OCI-LY1 (cell line): ENCODE results near the gene DNAH1.

Experiments used
- H2AFZ ChIP-seq: fragments of 200-600 bp; sonication (generic), shearing (Covaris generic); 2 replicates; pipeline ENCODE4 v1.6.0; 2014; ENCODE audit warnings: antibody characterized with exemption, mild to moderate bottlenecking, low read length
- H3F3A ChIP-seq: fragments of 200-600 bp; sonication (generic), shearing (Covaris generic); 2 replicates; pipeline ENCODE4 v1.6.0; 2014; ENCODE audit warnings: mild to moderate bottlenecking, antibody characterized with exemption, low read length, moderate library complexity; ENCODE audit not compliant: insufficient read depth
- H3K27ac ChIP-seq: fragments of 200-600 bp; sonication (generic); 2 replicates; pipeline ENCODE4 v1.5.1; 2014; ENCODE audit warnings: low read length, mixed run types, mild to moderate bottlenecking, low read depth; ENCODE audit not compliant: poor library complexity, severe bottlenecking
- H3K27me3 ChIP-seq: fragments of 200-600 bp; sonication (generic); 2 replicates; pipeline ENCODE4 v1.6.0; 2014; ENCODE audit warnings: antibody characterized with exemption, mild to moderate bottlenecking, low read length, moderate library complexity; ENCODE audit not compliant: insufficient read depth
- H3K36me3 ChIP-seq: fragments of 200-600 bp; sonication (generic); 2 replicates; pipeline ENCODE4 v1.6.1; 2014; ENCODE audit warnings: mild to moderate bottlenecking, antibody characterized with exemption, low read length, moderate library complexity, mixed read lengths; ENCODE audit not compliant: insufficient read depth
- H3K4me1 ChIP-seq: fragments of 200-600 bp; sonication (generic); 2 replicates; pipeline ENCODE4 v1.5.1; 2014; ENCODE audit warnings: mild to moderate bottlenecking, low read length, moderate library complexity; ENCODE audit not compliant: insufficient read depth, severe bottlenecking
- H3K4me2 ChIP-seq: fragments of 200-600 bp; sonication (generic), shearing (Covaris generic); 2 replicates; pipeline ENCODE4 v1.6.1; 2014; ENCODE audit warnings: low read length
- H3K4me3 ChIP-seq: fragments of 200-600 bp; sonication (generic); 2 replicates; pipeline ENCODE4 v1.5.1; 2014; ENCODE audit warnings: low read length, low read depth, mild to moderate bottlenecking, mixed read lengths; ENCODE audit not compliant: poor library complexity, severe bottlenecking
- H3K79me2 ChIP-seq: fragments of 200-600 bp; shearing (Covaris generic); 2 replicates; pipeline ENCODE4 v1.6.1; 2016; ENCODE audit warnings: mixed run types, low read length, mixed read lengths; ENCODE audit not compliant: insufficient read depth
- H3K9ac ChIP-seq: fragments of 200-600 bp; sonication (generic), shearing (Covaris generic); 2 replicates; pipeline ENCODE4 v1.6.1; 2014; ENCODE audit warnings: mild to moderate bottlenecking, low read length, mixed read lengths
- H3K9me2 ChIP-seq: fragments of 200-600 bp; sonication (generic), shearing (Covaris generic); 2 replicates; pipeline ENCODE4 v1.6.1; 2014; ENCODE audit warnings: low read depth, mild to moderate bottlenecking, low read length, mixed read lengths
- H3K9me3 ChIP-seq: fragments of 200-600 bp; shearing (Covaris generic); 2 replicates; pipeline ENCODE4 v1.6.1; 2014; ENCODE audit warnings: low read length, mixed read lengths
- H4K20me1 ChIP-seq: fragments of 200-600 bp; sonication (generic), shearing (Covaris generic); 2 replicates; pipeline ENCODE4 v1.6.0; 2016; ENCODE audit warnings: mild to moderate bottlenecking, low read length; ENCODE audit not compliant: insufficient read depth
- EZH2 ChIP-seq: fragments of 200-600 bp; sonication (generic), shearing (Covaris generic); IDR thresholded peaks from 2 replicates; pipeline ENCODE4 v1.8.0; 2017; ENCODE audit warnings: borderline replicate concordance, mixed run types, mild to moderate bottlenecking, antibody characterized with exemption, low read length, moderate library complexity, mixed read lengths
- TF ChIP-seq, protein P1 (sequence below): fragments of 200-600 bp; sonication (generic), shearing (Covaris generic); IDR thresholded peaks from 2 replicates; pipeline ENCODE4 v1.5.1; 2017; ENCODE audit warnings: mild to moderate bottlenecking, antibody characterized with exemption, low read length, moderate library complexity, mixed read lengths

DNAH1 gene

GRCh38 chr3:52279596-52279995 is 36.5 kb upstream of the DNAH1 start:
- Histone ChIP-seq H3K27ac (no peak overlapping the region), H3K9me3 (no peaks in the 10 kb centered on the region), H3K4me3 (peak overlapping the region; percentile 92), H4K20me1 (no peaks in the 10 kb centered on the region), H3K27me3 (no peaks in the 10 kb centered on the region), H3K9ac (peak overlapping the region; percentile 77; the same call in 1 of the 2 replicates), H3F3A (no peaks in the 10 kb centered on the region), H3K4me1 (peaks cover 35% of the 10 kb centered on the region), H3K9me2 (no peaks in the 10 kb centered on the region), H3K4me2 (peak overlapping the region; percentile 98), H3K36me3 (peaks cover 18% of the 10 kb centered on the region; the same call in 1 of the 2 replicates), H3K79me2 (peaks cover 35% of the 10 kb centered on the region), H2AFZ (no peak overlapping the region)
- TF ChIP-seq, protein P1, sequence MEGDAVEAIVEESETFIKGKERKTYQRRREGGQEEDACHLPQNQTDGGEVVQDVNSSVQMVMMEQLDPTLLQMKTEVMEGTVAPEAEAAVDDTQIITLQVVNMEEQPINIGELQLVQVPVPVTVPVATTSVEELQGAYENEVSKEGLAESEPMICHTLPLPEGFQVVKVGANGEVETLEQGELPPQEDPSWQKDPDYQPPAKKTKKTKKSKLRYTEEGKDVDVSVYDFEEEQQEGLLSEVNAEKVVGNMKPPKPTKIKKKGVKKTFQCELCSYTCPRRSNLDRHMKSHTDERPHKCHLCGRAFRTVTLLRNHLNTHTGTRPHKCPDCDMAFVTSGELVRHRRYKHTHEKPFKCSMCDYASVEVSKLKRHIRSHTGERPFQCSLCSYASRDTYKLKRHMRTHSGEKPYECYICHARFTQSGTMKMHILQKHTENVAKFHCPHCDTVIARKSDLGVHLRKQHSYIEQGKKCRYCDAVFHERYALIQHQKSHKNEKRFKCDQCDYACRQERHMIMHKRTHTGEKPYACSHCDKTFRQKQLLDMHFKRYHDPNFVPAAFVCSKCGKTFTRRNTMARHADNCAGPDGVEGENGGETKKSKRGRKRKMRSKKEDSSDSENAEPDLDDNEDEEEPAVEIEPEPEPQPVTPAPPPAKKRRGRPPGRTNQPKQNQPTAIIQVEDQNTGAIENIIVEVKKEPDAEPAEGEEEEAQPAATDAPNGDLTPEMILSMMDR: no peak
- no peak for TF ChIP-seq EZH2

DNA sequence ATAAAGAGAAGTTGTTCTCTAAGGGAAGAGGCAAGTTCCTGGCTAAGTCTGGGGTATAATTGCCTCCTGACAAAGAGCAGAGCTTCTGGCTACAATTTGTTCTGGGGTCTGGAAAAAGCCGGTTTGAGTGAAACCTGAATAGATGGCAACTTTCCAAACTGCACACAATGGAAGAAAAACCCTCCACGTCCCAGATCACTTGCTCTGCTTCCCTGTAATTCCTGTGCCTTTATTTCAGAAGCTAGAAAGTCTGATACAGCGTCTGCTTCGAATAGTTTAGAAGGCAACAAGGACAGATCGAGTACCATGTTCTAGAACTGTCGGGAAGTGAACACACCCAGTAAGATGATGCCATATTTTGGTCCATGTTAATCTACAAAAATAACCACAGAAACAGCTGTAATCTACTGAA is 36.1 kb upstream of the DNAH1 start:
- peaks cover 13% of the 10 kb centered on the region; the same call in 1 of the 2 replicates for H3K36me3 ChIP-seq
- H3K9me2 ChIP-seq: no peaks in the 10 kb centered on the region
- no peaks in the 10 kb centered on the region for H4K20me1 ChIP-seq
- H3K79me2 ChIP-seq: peaks cover 30% of the 10 kb centered on the region
- H3K4me3 ChIP-seq: no peak overlapping the region
- H3K4me1 ChIP-seq: peaks cover 34% of the 10 kb centered on the region
- no peak overlapping the region for H3K4me2 ChIP-seq
- H3K27ac ChIP-seq: no peak overlapping the region
- H3K9me3 ChIP-seq: no peaks in the 10 kb centered on the region
- no peak for TF ChIP-seq EZH2
- TF ChIP-seq, protein P1: no peak
- no peaks in the 10 kb centered on the region for H3F3A ChIP-seq
- H2AFZ ChIP-seq: no peak overlapping the region
- no peaks in the 10 kb centered on the region for H3K27me3 ChIP-seq
- H3K9ac ChIP-seq: no peak overlapping the region

GRCh38 chr3:52281981-52282801 is 33.9 kb upstream of the DNAH1 start:
- H3K4me2 ChIP-seq: no peak overlapping the region
- no peaks in the 10 kb centered on the region for H3F3A ChIP-seq
- peaks cover 9% of the 10 kb centered on the region for H3K79me2 ChIP-seq
- no peak overlapping the region for H3K4me3 ChIP-seq
- TF ChIP-seq, protein P1: no peak
- no peak for TF ChIP-seq EZH2
- no peaks in the 10 kb centered on the region for H3K9me2 ChIP-seq
- no peaks in the 10 kb centered on the region for H4K20me1 ChIP-seq
- no peaks in the 10 kb centered on the region for H3K36me3 ChIP-seq
- no peak overlapping the region for H3K9ac ChIP-seq
- no peak overlapping the region for H3K27ac ChIP-seq
- no peaks in the 10 kb centered on the region for H3K27me3 ChIP-seq
- H2AFZ ChIP-seq: no peak overlapping the region
- peaks cover 23% of the 10 kb centered on the region for H3K4me1 ChIP-seq
- no peaks in the 10 kb centered on the region for H3K9me3 ChIP-seq
